ENCODE measurements around the gene POFUT1.
"Not testable (repeated sequence)": the region's sequence is repeated elsewhere in the genome, so short reads cannot be mapped to it uniquely, and the experiment has no call there.

POFUT1 gene

GRCh38 chr20:32189123-32189410 is 18.6 kb upstream of the POFUT1 start:
- DNase-seq (ENCODE audit: low read depth), result no peak
- TF ChIP-seq, protein P1, sequence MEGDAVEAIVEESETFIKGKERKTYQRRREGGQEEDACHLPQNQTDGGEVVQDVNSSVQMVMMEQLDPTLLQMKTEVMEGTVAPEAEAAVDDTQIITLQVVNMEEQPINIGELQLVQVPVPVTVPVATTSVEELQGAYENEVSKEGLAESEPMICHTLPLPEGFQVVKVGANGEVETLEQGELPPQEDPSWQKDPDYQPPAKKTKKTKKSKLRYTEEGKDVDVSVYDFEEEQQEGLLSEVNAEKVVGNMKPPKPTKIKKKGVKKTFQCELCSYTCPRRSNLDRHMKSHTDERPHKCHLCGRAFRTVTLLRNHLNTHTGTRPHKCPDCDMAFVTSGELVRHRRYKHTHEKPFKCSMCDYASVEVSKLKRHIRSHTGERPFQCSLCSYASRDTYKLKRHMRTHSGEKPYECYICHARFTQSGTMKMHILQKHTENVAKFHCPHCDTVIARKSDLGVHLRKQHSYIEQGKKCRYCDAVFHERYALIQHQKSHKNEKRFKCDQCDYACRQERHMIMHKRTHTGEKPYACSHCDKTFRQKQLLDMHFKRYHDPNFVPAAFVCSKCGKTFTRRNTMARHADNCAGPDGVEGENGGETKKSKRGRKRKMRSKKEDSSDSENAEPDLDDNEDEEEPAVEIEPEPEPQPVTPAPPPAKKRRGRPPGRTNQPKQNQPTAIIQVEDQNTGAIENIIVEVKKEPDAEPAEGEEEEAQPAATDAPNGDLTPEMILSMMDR (IDR thresholded peaks at IDR 0.05; ENCODE audit: control insufficient read depth, extremely low read depth, insufficient read depth), result no peak
- no peak overlapping the region for H3K4me3 ChIP-seq (ENCODE audit: low read depth, low read length)

DNA sequence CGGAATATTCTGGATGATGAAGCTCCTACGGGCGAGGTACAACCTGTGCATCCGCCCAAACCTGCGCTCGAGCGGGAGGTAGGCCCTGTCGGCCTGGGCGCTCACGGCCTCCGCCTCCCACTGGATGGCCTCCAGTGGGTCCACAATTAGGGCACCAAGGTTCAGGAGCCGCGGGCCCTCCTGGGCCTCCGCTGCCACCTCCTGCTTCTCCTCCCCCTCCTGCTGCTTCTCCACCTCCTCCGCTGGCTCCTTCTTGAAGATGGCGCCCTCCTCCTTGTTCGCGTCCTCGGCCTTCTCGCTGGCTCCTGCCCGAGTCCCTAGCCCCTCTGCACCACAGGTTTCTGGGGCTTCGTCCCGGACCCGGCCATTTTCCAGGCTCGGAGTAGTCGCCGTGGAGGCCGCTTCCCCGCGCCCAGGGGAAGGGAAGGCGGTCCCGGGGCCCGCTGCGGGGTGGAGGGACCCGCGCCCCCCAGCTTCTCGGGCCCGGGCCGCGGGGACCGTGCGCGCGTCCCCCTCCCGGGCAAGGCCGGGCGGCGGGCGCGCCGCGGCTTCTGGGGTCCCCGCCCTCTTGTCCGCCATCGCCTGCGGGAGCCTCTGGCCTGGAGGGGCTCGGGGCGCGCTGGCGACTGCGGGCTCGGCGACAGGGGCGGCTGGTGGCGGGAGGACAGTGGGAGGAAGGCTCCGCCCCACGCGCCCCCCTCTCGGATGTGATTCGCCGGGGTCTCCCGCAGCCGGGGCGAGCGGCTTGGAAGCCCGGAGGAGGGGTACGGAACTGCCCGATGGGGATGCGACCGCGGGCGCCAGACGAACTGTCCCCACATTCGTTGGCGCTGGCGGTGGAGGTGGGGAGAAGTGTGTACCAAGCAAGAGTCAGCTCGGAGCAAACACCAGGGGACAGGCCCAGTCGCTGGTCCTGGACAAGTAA is 17.7 kb upstream of the POFUT1 start:
- DNase-seq (ENCODE audit: low read depth), result no peak
- no peak overlapping the region for H3K4me3 ChIP-seq (ENCODE audit: low read depth, low read length)
- TF ChIP-seq, protein P1 (IDR thresholded peaks at IDR 0.05; ENCODE audit: control insufficient read depth, extremely low read depth, insufficient read depth), result no peak

GRCh38 chr20:32190616-32191415 is 16.9 kb upstream of the POFUT1 start:
- TF ChIP-seq, protein P1 (IDR thresholded peaks at IDR 0.05; ENCODE audit: control insufficient read depth, extremely low read depth, insufficient read depth), result no peak
- no peak for DNase-seq (ENCODE audit: low read depth)
- H3K4me3 ChIP-seq (ENCODE audit: low read depth, low read length), result no peak overlapping the region

DNA sequence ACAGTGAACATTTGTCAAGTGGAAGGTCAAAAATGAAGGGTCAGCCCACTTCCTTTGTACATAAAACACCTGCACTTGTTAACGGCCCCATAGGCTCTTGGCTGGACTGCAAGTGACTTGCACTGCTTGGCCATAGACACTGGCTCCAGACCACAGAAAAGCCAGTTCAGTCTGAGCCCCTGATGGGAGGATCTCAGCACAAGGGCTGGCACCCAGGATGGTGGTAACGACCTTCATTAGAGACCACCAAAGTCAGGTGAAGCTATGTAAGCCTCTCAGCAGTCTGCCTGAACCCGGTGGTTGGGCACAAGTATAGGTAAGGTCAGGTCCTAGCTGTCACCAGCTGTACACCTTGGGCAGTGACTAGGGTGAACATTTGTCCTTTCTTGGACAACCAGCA is 16.3 kb upstream of the POFUT1 start:
- H3K4me3 ChIP-seq (ENCODE audit: low read depth, low read length), result no peak overlapping the region
- DNase-seq (ENCODE audit: low read depth), result no peak
- TF ChIP-seq, protein P1 (IDR thresholded peaks at IDR 0.05; ENCODE audit: control insufficient read depth, extremely low read depth, insufficient read depth), result no peak

DNA sequence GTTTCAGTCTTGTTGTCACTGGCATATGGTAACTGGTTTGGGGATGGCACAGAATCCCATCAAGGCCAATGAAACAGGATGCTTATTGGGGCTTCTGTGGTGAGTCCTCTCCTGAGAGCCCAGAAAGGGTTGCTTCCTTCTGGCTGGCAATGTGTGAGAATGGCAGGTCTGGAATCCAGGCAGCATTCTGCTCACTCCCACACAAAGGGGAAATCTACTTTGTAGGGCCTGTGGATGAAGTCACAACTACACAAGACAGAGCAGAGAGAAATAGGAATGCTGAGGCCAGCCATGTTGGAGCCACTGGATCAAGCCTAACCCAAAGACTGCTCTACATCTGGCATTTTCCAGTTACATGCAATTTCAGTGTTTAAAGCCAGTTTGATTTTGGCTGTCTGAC is 15.8 kb upstream of the POFUT1 start:
- no peak for DNase-seq (ENCODE audit: low read depth)
- TF ChIP-seq, protein P1 (IDR thresholded peaks at IDR 0.05; ENCODE audit: control insufficient read depth, extremely low read depth, insufficient read depth), result no peak
- no peak overlapping the region for H3K4me3 ChIP-seq (ENCODE audit: low read depth, low read length)

DNA sequence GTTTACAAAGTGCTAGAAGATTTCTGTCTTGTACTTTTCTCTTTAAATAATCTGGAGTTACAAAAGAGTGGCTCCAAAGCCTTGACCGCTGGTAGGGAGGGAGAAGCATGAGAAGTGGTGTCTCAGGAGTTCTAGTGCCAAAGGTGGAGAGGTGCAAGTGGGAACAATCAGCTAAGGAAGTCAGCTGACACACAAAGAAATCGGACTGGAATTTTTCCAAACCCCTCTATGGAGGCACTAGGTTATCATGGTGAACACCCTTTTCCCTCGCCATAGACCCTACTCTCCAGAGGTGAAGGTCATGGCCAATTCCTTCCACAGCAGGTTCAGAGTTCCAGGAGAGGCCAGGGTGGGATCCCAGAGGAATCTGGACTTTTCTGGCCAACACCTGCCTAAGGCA is 15.0 kb upstream of the POFUT1 start:
- TF ChIP-seq, protein P1 (IDR thresholded peaks at IDR 0.05; ENCODE audit: control insufficient read depth, extremely low read depth, insufficient read depth), result no peak
- no peak overlapping the region for H3K4me3 ChIP-seq (ENCODE audit: low read depth, low read length)
- no peak for DNase-seq (ENCODE audit: low read depth)

DNA sequence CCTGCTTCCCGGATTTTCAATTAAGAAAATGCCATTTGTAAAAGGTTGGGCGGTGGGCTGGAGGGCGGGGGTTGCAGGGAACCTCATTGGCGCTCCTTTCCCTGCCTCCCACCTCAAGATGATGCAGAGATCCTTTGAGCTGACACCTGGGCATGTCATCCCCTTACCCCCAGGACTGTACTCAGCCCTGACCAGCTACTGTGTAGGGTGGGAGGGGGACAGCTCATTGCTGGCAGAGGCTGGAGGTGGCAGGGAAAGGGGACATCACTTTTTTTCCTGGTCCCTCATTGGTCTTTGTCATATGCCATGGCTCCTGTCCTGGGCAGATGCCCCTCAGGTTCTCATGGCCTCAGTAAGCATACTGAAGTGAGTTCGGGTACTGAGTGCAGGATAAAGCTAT is 14.3 kb upstream of the POFUT1 start:
- not testable (repeated sequence) for DNase-seq (ENCODE audit: low read depth); H3K4me3 ChIP-seq (ENCODE audit: low read depth, low read length)

All from LNCaP clone FGC (cell line).